ENCODE measurements around the gene PHYHIPL. TPM values are rescaled to one million over a fixed set of nuclear protein-coding genes. Genes with fewer than 3 reads are reported as not detected.
A peak's percentile ranks its signal among the peaks of the same experiment; 100 is the strongest.

The PHYHIPL gene
- total RNA-seq, 6 experiments from 2014 or later = not detected

DNA sequence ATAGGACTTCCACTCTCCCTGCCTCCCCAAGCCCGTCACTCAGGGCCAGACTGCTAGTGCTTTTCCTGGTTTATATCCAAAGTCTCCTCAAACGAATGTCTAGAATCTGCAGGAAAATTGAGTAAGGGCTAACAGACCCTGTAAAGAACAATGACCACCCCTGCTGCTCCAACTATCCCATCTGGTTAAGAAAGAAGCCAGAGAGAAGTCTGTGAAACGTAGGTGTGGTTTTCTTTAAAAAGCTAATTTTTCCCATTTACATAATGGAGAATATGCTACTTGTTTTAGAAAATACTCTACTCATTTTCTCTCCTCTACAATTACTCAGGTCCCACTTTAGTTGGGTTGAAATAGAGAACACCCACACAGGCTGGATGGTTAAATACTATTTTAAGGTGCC is 113.4 kb downstream of the PHYHIPL start:
- no peak for DNase-seq
- no peak overlapping the region for H3K27ac Mint-ChIP-seq
- H3K36me3 Mint-ChIP-seq (ENCODE audit: low read depth) = no peaks in the 10 kb centered on the region
- no peaks in the 10 kb centered on the region for H3K4me1 Mint-ChIP-seq (ENCODE audit: low read depth)
- TF ChIP-seq CTCF (IDR thresholded peaks at IDR 0.05) = no peak
- peaks cover 1% of the 10 kb centered on the region; the same call in 1 of the 2 replicates for H3K27me3 Mint-ChIP-seq (ENCODE audit: insufficient read depth)
- peaks cover 11% of the 10 kb centered on the region for H3K9me3 Mint-ChIP-seq
- H3K4me3 Mint-ChIP-seq = no peak overlapping the region

DNA sequence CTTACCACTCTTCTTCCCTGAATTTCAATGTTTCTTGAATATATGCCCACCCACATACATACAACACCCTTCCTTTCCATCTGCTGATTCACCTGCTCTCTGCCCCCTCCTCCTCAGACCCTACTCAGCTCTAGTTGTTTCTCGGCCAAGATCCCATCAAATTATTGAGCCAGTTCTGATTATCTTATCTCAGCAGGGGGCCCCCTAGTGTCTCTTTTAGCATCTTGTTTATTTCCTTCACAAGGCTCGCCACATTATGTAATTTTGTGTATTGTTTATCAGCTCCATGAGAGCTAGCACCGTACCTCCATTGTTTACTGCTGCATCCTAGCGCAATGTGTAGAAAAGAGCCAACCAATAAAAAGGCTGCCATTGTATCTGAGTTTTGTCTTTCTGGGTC is 114.0 kb downstream of the PHYHIPL start:
- H3K27me3 Mint-ChIP-seq (ENCODE audit: insufficient read depth) = peaks cover 1% of the 10 kb centered on the region; the same call in 1 of the 2 replicates
- peaks cover 11% of the 10 kb centered on the region for H3K9me3 Mint-ChIP-seq
- H3K36me3 Mint-ChIP-seq (ENCODE audit: low read depth) = no peaks in the 10 kb centered on the region
- no peaks in the 10 kb centered on the region for H3K4me1 Mint-ChIP-seq (ENCODE audit: low read depth)
- TF ChIP-seq CTCF (IDR thresholded peaks at IDR 0.05) = 0 out of 2 replicates have a peak, but pooled peaks have one; percentile 15
- H3K27ac Mint-ChIP-seq = no peak overlapping the region
- no peak for DNase-seq
- H3K4me3 Mint-ChIP-seq = no peak overlapping the region

Other genes with a start within 250 kb of the PHYHIPL start
- not detected for gene FAM13C, start 185.9 kb downstream of the PHYHIPL start, total RNA-seq (2021; fragmentation: NEBNext Ultra II Directional; extraction: Animal tissue kit (Norgen Biotek cat#: 25700))